GM23248 (cell line): ENCODE data around the gene TSPOAP1. TPM values are rescaled to one million over a fixed set of nuclear protein-coding genes. Genes with fewer than 3 reads are reported as not detected.

Experiments
- DNase-seq: peaks from one replicate; pipeline ENCODE4 v3.0.0-alpha.2; 2015
- H2AFZ ChIP-seq: fragments of 200-600 bp; sonication (generic); 2 replicates; pipeline ENCODE4 v1.6.1; 2016; ENCODE audit warnings: antibody characterized with exemption
- H3F3A ChIP-seq: fragments of 200-600 bp; sonication (generic); 2 replicates; pipeline ENCODE4 v1.6.1; 2016; ENCODE audit warnings: mild to moderate bottlenecking, antibody characterized with exemption, mixed run types; ENCODE audit not compliant: insufficient read depth
- H3K27ac ChIP-seq: fragments of 200-600 bp; sonication (generic); 2 replicates; pipeline ENCODE4 v1.5.1; 2016; ENCODE audit warnings: mild to moderate bottlenecking
- H3K27me3 ChIP-seq: fragments of 200-600 bp; sonication (generic); replicated peaks from 2 replicates; pipeline ENCODE4 v1.6.1; 2016; ENCODE audit warnings: mild to moderate bottlenecking; ENCODE audit not compliant: insufficient read depth
- H3K36me3 ChIP-seq: fragments of 200-600 bp; sonication (generic); 2 replicates; pipeline ENCODE4 v1.6.1; 2016; ENCODE audit warnings: low read depth, mild to moderate bottlenecking
- H3K4me1 ChIP-seq: fragments of 200-600 bp; sonication (generic); 2 replicates; pipeline ENCODE4 v1.6.1; 2016; ENCODE audit warnings: mild to moderate bottlenecking; ENCODE audit not compliant: insufficient read depth
- H3K4me2 ChIP-seq: fragments of 200-600 bp; sonication (generic); one replicate; pipeline ENCODE4 v1.6.1; 2016; ENCODE audit warnings: mild to moderate bottlenecking; ENCODE audit not compliant: unreplicated experiment
- H3K4me3 ChIP-seq: fragments of 200-600 bp; sonication (generic); 2 replicates; pipeline ENCODE4 v1.5.1; 2016; ENCODE audit warnings: mild to moderate bottlenecking
- H3K79me2 ChIP-seq: fragments of 200-600 bp; sonication (generic); 2 replicates; pipeline ENCODE4 v1.6.1; 2016; ENCODE audit warnings: mild to moderate bottlenecking; ENCODE audit not compliant: insufficient read depth
- H3K9ac ChIP-seq: fragments of 200-600 bp; sonication (generic); 2 replicates; pipeline ENCODE4 v1.6.1; 2016; ENCODE audit warnings: mild to moderate bottlenecking
- H3K9me2 ChIP-seq: fragments of 200-600 bp; sonication (generic); 2 replicates; pipeline ENCODE4 v1.6.1; 2016; ENCODE audit warnings: mixed run types, mild to moderate bottlenecking, moderate library complexity; ENCODE audit not compliant: insufficient read depth
- H3K9me3 ChIP-seq: fragments of 200-600 bp; sonication (generic); one replicate; pipeline ENCODE4 v1.6.1; 2017; ENCODE audit warnings: low read depth
- H4K20me1 ChIP-seq: fragments of 200-600 bp; sonication (generic); 2 replicates; pipeline ENCODE4 v1.6.0; 2016; ENCODE audit not compliant: insufficient read depth
- EZH2 ChIP-seq: fragments of 200-600 bp; sonication (generic); IDR thresholded peaks from 2 replicates; pipeline ENCODE4 v1.6.1; 2018; ENCODE audit warnings: antibody characterized with exemption, mild to moderate bottlenecking; ENCODE audit not compliant: insufficient read depth, poor library complexity, severe bottlenecking
- EZH2phosphoT487 ChIP-seq: fragments of 200-600 bp; sonication (generic); IDR thresholded peaks from 2 replicates; pipeline ENCODE4 v1.6.1; 2018; ENCODE audit warnings: antibody characterized with exemption, moderate library complexity, mild to moderate bottlenecking, low read depth; ENCODE audit not compliant: insufficient read depth
- WGBS, 2 experiments: methylation state at CpG; one replicate each; pipeline ENCODE4 v1.1.6; 2015 to 2017; ENCODE audit warnings: low lambda C conversion rate in 2 of 2, low coverage in 1 of 2; ENCODE audit errors: missing lambda C conversion rate in 2 of 2; 5-methylcytosine and 5-hydroxymethylcytosine counted together
- in situ Hi-C: fragments of 300-500 bp; cut with MboI; formaldehyde crosslinking; loops from 2 replicates; pipeline ENCODE4 v1.15.0; 2020
- polyA plus RNA-seq: library from polyadenylated mRNA; unstranded; fragments of >200 nt; fragmentation: Nextera tagmentation; extraction: Ambion mirVana; gene quantifications from 2 replicates; pipeline ENCODE4 v1.2.1, GENCODE V29; 2016
- total RNA-seq: library from RNA; depleted of rRNA; stranded (reverse); fragments of >200 nt; shearing (Covaris generic); gene quantifications from 2 replicates; pipeline ENCODE4 v1.2.3, GENCODE V29; 2014

TSPOAP1 gene
- total and polyA plus RNA-seq, 2 experiments from 2014 or later: 0.76 to 1.0 TPM

GRCh38 chr17:58280480-58281217 lies 47.9 kb downstream of the TSPOAP1 start, which contains the start of gene MPO:
MPO (minus strand) TSS chr17:58280935; CDS start chr17:58280758, 177 bp downstream.
- Histone ChIP-seq H3F3A (no peaks in the 10 kb centered on the region), H3K4me1 (no peaks in the 10 kb centered on the region), H3K9me2 (no peaks in the 10 kb centered on the region), H4K20me1 (no peaks in the 10 kb centered on the region), H3K27me3 (0 out of 2 replicates have a peak, but pooled peaks cover 13% of the 10 kb centered on the region), H3K9ac (no peak within 1 kb of the TSS), H3K4me2 (no peak within 1 kb of the TSS), H3K36me3 (no peaks in the 10 kb centered on the region), H3K9me3 (no peaks in the 10 kb centered on the region), H3K27ac (no peak within 1 kb of the TSS), H2AFZ (no peak within 1 kb of the TSS), H3K79me2 (no peaks in the 10 kb centered on the region), H3K4me3 (no peak within 1 kb of the TSS)
- in situ Hi-C loops: no loop called here
- DNase-seq: no peak
- TF ChIP-seq EZH2phosphoT487 (no peak), EZH2 (no peak)
- 63 to 75% methylated on average over 5 of the region's 5 CpGs for WGBS, 2 experiments

- no peaks in the 10 kb centered on the region for H3F3A ChIP-seq
- in situ Hi-C loops: no loop called here
- H3K4me1 ChIP-seq: no peaks in the 10 kb centered on the region
- TF ChIP-seq EZH2: no peak
- no peak for TF ChIP-seq EZH2phosphoT487
- no peak for DNase-seq
- no peak overlapping the region for H3K4me3 ChIP-seq
- H2AFZ ChIP-seq: no peak overlapping the region
- H3K27ac ChIP-seq: no peak overlapping the region
- no peaks in the 10 kb centered on the region for H3K9me2 ChIP-seq
- H3K9me3 ChIP-seq: no peaks in the 10 kb centered on the region
- no peaks in the 10 kb centered on the region for H3K79me2 ChIP-seq
- H3K36me3 ChIP-seq: no peaks in the 10 kb centered on the region
- H3K9ac ChIP-seq: no peak overlapping the region
- WGBS, 2 experiments: 63 to 72% methylated on average over 14 to 16 of the region's 16 CpGs
- H3K4me2 ChIP-seq: no peak overlapping the region
- no peaks in the 10 kb centered on the region for H4K20me1 ChIP-seq
- 0 out of 2 replicates have a peak, but pooled peaks cover 13% of the 10 kb centered on the region for H3K27me3 ChIP-seq
These were observed 48.7 kb downstream of the TSPOAP1 start for GRCh38 chr17:58279736-58280479.

GRCh38 chr17:58279016-58279711 lies 49.4 kb downstream of the TSPOAP1 start:
- no peaks in the 10 kb centered on the region for H3K9me2 ChIP-seq
- in situ Hi-C loops: no loop called here
- 0 out of 2 replicates have a peak, but pooled peaks cover 13% of the 10 kb centered on the region for H3K27me3 ChIP-seq
- H3K9ac ChIP-seq: no peak overlapping the region
- DNase-seq: peak; percentile 64
- H3K4me2 ChIP-seq: peak overlapping the region; percentile 48
- H3K36me3 ChIP-seq: no peaks in the 10 kb centered on the region
- no peaks in the 10 kb centered on the region for H3K79me2 ChIP-seq
- H2AFZ ChIP-seq: 0 out of 2 replicates have a peak overlapping the region, but pooled peaks have one; percentile 38
- TF ChIP-seq EZH2: no peak
- no peak for TF ChIP-seq EZH2phosphoT487
- H3F3A ChIP-seq: no peaks in the 10 kb centered on the region
- H3K4me1 ChIP-seq: no peaks in the 10 kb centered on the region
- H4K20me1 ChIP-seq: no peaks in the 10 kb centered on the region
- 8% methylated on average over 39 to 56 of the region's 60 CpGs for WGBS, 2 experiments
- no peaks in the 10 kb centered on the region for H3K9me3 ChIP-seq
- no peak overlapping the region for H3K27ac ChIP-seq
- peak overlapping the region; percentile 37 for H3K4me3 ChIP-seq

GRCh38 chr17:58278661-58279015 lies 50.0 kb downstream of the TSPOAP1 start:
- no peaks in the 10 kb centered on the region for H4K20me1 ChIP-seq
- no peak overlapping the region for H3K27ac ChIP-seq
- peak; percentile 51 for DNase-seq
- H3K36me3 ChIP-seq: no peaks in the 10 kb centered on the region
- H3K27me3 ChIP-seq: 0 out of 2 replicates have a peak, but pooled peaks cover 13% of the 10 kb centered on the region
- peak overlapping the region; percentile 37 for H3K4me3 ChIP-seq
- H3K9me3 ChIP-seq: no peaks in the 10 kb centered on the region
- H3K9ac ChIP-seq: no peak overlapping the region
- 0 out of 2 replicates have a peak overlapping the region, but pooled peaks have one; percentile 38 for H2AFZ ChIP-seq
- in situ Hi-C loops: no loop called here
- TF ChIP-seq EZH2phosphoT487 (no peak), EZH2 (no peak)
- H3K4me1 ChIP-seq: no peaks in the 10 kb centered on the region
- 17 to 21% methylated on average over 5 of the region's 5 CpGs for WGBS, 2 experiments
- no peaks in the 10 kb centered on the region for H3F3A ChIP-seq
- H3K79me2 ChIP-seq: no peaks in the 10 kb centered on the region
- H3K9me2 ChIP-seq: no peaks in the 10 kb centered on the region
- peak overlapping the region; percentile 48 for H3K4me2 ChIP-seq
